HL-60 (cell line): Measurements from ENCODE around the gene AMHR2.

ENCODE experiments used
- CTCF ChIP-seq: IDR thresholded peaks from one replicate; pipeline ENCODE4 v1.5.1; 2011; ENCODE audit warnings: low read length, control low read depth, inconsistent platforms; ENCODE audit not compliant: insufficient read depth
- SPI1 ChIP-seq: IDR thresholded peaks from 2 replicates; pipeline ENCODE4 v1.6.1; 2012; ENCODE audit warnings: low read depth, mild to moderate bottlenecking, borderline replicate concordance

GRCh38 chr12:53431187-53431586 lies 7.5 kb downstream of the AMHR2 start:
- TF ChIP-seq CTCF (no peak), SPI1 (no peak)
